GM21447 (cell line): Measurements from ENCODE around the gene MARCHF11.
A peak's percentile ranks its signal among the peaks of the same experiment; 100 is the strongest.

ENCODE experiments used
- ATAC-seq: cut with Tn5 transposase; IDR thresholded peaks from one replicate; pipeline ENCODE4 v1.9.1; 2021; ENCODE audit not compliant: unreplicated experiment

The MARCHF11 gene

GRCh38 chr5:16179511-16179935, at the start of gene MARCHF11:
MARCHF11 (minus strand) TSS chr5:16179791; CDS start chr5:16179575, 216 bp downstream.
- ATAC-seq = no peak

GRCh38 chr5:16225927-16226326, 46.3 kb upstream of the MARCHF11 start:
- ATAC-seq = no peak

GRCh38 chr5:16192311-16192710, 12.7 kb upstream of the MARCHF11 start:
- ATAC-seq = no peak

- no peak for ATAC-seq
Measured at GRCh38 chr5:16180789-16181082, 1.1 kb upstream of the MARCHF11 start.

- ATAC-seq = no peak
Measured at GRCh38 chr5:16179936-16180788, 571 bp upstream of the MARCHF11 start.

GRCh38 chr5:16178745-16179372, 732 bp downstream of the MARCHF11 start:
- no peak for ATAC-seq

- no peak for ATAC-seq
Measured at GRCh38 chr5:16169550-16169949, 10.0 kb downstream of the MARCHF11 start.

GRCh38 chr5:16160706-16161105, 18.9 kb downstream of the MARCHF11 start:
- ATAC-seq = peak; percentile 89

GRCh38 chr5:16159636-16160035, 20.0 kb downstream of the MARCHF11 start:
- no peak for ATAC-seq

GRCh38 chr5:16156152-16156551, 23.4 kb downstream of the MARCHF11 start:
- no peak for ATAC-seq

- no peak for ATAC-seq
Measured at GRCh38 chr5:16152601-16153568, 26.7 kb downstream of the MARCHF11 start.

GRCh38 chr5:16149621-16150020, 30.0 kb downstream of the MARCHF11 start:
- ATAC-seq = no peak

GRCh38 chr5:16147179-16147900, 32.3 kb downstream of the MARCHF11 start:
- no peak for ATAC-seq

- ATAC-seq = no peak
Measured at GRCh38 chr5:16144416-16144815, 35.2 kb downstream of the MARCHF11 start.

GRCh38 chr5:16143361-16144049, 36.1 kb downstream of the MARCHF11 start:
- ATAC-seq = no peak

- no peak for ATAC-seq
Measured at GRCh38 chr5:16140944-16141343, 38.6 kb downstream of the MARCHF11 start.

GRCh38 chr5:16140417-16140816, 39.2 kb downstream of the MARCHF11 start:
- ATAC-seq = no peak

- no peak for ATAC-seq
Measured at GRCh38 chr5:16137177-16137576, 42.4 kb downstream of the MARCHF11 start.

GRCh38 chr5:16135506-16135905, 44.1 kb downstream of the MARCHF11 start:
- ATAC-seq = no peak

- ATAC-seq = no peak
Measured at GRCh38 chr5:16135003-16135402, 44.6 kb downstream of the MARCHF11 start.
